Endodermal cell (in vitro differentiated cells): Measurements from ENCODE around the gene LRP3. TPM values are rescaled to one million over a fixed set of nuclear protein-coding genes. Genes with fewer than 3 reads are reported as not detected.
A peak's percentile ranks its signal among the peaks of the same experiment; 100 is the strongest.

Experiments
- DNase-seq: peaks from one replicate; pipeline ENCODE4 v3.0.0-alpha.2; 2017
- H3K27ac ChIP-seq: 2 replicates; pipeline ENCODE4 v1.5.1; 2013; ENCODE audit warnings: mild to moderate bottlenecking, low read depth, low read length, moderate library complexity
- H3K27me3 ChIP-seq: 2 replicates; pipeline ENCODE4 v1.6.1; 2013; ENCODE audit warnings: mild to moderate bottlenecking, low read length, moderate library complexity; ENCODE audit not compliant: insufficient read depth, control insufficient read depth, poor library complexity, severe bottlenecking
- H3K36me3 ChIP-seq: 2 replicates; pipeline ENCODE4 v1.7.0; 2013; ENCODE audit warnings: mild to moderate bottlenecking, low read length, moderate library complexity; ENCODE audit not compliant: control insufficient read depth, insufficient read depth
- H3K4me1 ChIP-seq: one replicate; pipeline ENCODE4 v1.7.0; 2013; ENCODE audit warnings: low read length; ENCODE audit not compliant: control insufficient read depth, insufficient read depth
- H3K4me3 ChIP-seq: 2 replicates; pipeline ENCODE4 v1.5.1; 2013; ENCODE audit warnings: mild to moderate bottlenecking, low read length, moderate library complexity
- H3K9ac ChIP-seq: 2 replicates; pipeline ENCODE4 v1.6.1; 2013; ENCODE audit warnings: mild to moderate bottlenecking, low read length, moderate library complexity; ENCODE audit not compliant: poor library complexity, severe bottlenecking; ENCODE audit errors: extremely low read depth
- H3K9me3 ChIP-seq: 2 replicates; pipeline ENCODE4 v1.6.1; 2013; ENCODE audit warnings: mild to moderate bottlenecking, low read length, moderate library complexity; ENCODE audit not compliant: control insufficient read depth
- H3K27ac Mint-ChIP-seq: 2 replicates; pipeline ENCODE4 v1.8.0; 2020; ENCODE audit warnings: mixed read lengths
- H3K27me3 Mint-ChIP-seq: 2 replicates; pipeline ENCODE4 v1.8.0; 2021; ENCODE audit warnings: mild to moderate bottlenecking, mixed read lengths; ENCODE audit not compliant: insufficient read depth
- H3K36me3 Mint-ChIP-seq: 2 replicates; pipeline ENCODE4 v1.8.0; 2020; ENCODE audit warnings: low read depth, mixed read lengths
- H3K4me1 Mint-ChIP-seq: 2 replicates; pipeline ENCODE4 v1.8.0; 2020; ENCODE audit warnings: mixed read lengths
- H3K4me3 Mint-ChIP-seq: 2 replicates; pipeline ENCODE4 v1.8.0; 2020; ENCODE audit warnings: mild to moderate bottlenecking, moderate library complexity, mixed read lengths
- H3K9me3 Mint-ChIP-seq: 2 replicates; pipeline ENCODE4 v1.8.0; 2020; ENCODE audit warnings: mild to moderate bottlenecking, mixed read lengths
- WGBS, 2 experiments: methylation state at CpG; one replicate each; pipeline versions ENCODE4 v1.1.5 to v1.1.7; 2013; ENCODE audit warnings: missing lambda C conversion rate in 2 of 2, mixed read lengths in 1 of 2; ENCODE audit not compliant: insufficient coverage in 1 of 2, insufficient read length in 1 of 2; 5-methylcytosine and 5-hydroxymethylcytosine counted together
- total RNA-seq, 2 donors: library from RNA; stranded (reverse); fragmentation: NEBNext Ultra II Directional in 1 of 2; extraction: Animal tissue kit (Norgen Biotek cat#: 25700) in 1 of 2; gene quantifications; 2 replicates in 1 of 2; 3 replicates in 1 of 2; pipeline ENCODE4 v1.2.1, GENCODE V29; 2021
- TF ChIP-seq, protein P1 (sequence below): fragments of 200-600 bp; sonication (generic); conservative IDR thresholded peaks from 2 replicates; pipeline ENCODE4 v1.5.0; 2021; ENCODE audit warnings: antibody characterized with exemption, mild to moderate bottlenecking

Gene LRP3
- total RNA-seq, 2 donors from 2014 or later: 21.2 to 34.4 TPM

GRCh38 chr19:33241530-33242101 lies 47.5 kb downstream of the LRP3 start:
- Histone ChIP-seq H3K36me3 (no peaks in the 10 kb centered on the region), H3K27ac (no peak overlapping the region), H3K9ac (no peak overlapping the region), H3K9me3 (peaks cover 8% of the 10 kb centered on the region), H3K4me3 (no peak overlapping the region), H3K4me1 (no peaks in the 10 kb centered on the region), H3K27me3 (no peaks in the 10 kb centered on the region)
- Mint-ChIP-seq H3K27me3 (peaks cover 4% of the 10 kb centered on the region), H3K4me3 (no peak overlapping the region), H3K27ac (no peak overlapping the region), H3K36me3 (no peaks in the 10 kb centered on the region), H3K9me3 (peaks cover 12% of the 10 kb centered on the region), H3K4me1 (no peaks in the 10 kb centered on the region)
- DNase-seq: no peak
- WGBS, 2 experiments: 42 to 61% methylated on average over 12 to 22 of the region's 22 CpGs
- TF ChIP-seq, protein P1, sequence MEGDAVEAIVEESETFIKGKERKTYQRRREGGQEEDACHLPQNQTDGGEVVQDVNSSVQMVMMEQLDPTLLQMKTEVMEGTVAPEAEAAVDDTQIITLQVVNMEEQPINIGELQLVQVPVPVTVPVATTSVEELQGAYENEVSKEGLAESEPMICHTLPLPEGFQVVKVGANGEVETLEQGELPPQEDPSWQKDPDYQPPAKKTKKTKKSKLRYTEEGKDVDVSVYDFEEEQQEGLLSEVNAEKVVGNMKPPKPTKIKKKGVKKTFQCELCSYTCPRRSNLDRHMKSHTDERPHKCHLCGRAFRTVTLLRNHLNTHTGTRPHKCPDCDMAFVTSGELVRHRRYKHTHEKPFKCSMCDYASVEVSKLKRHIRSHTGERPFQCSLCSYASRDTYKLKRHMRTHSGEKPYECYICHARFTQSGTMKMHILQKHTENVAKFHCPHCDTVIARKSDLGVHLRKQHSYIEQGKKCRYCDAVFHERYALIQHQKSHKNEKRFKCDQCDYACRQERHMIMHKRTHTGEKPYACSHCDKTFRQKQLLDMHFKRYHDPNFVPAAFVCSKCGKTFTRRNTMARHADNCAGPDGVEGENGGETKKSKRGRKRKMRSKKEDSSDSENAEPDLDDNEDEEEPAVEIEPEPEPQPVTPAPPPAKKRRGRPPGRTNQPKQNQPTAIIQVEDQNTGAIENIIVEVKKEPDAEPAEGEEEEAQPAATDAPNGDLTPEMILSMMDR: peak; percentile 83

- no peak overlapping the region for H3K27ac ChIP-seq
- no peaks in the 10 kb centered on the region for H3K4me1 Mint-ChIP-seq
- H3K4me1 ChIP-seq: no peaks in the 10 kb centered on the region
- H3K36me3 Mint-ChIP-seq: no peaks in the 10 kb centered on the region
- peaks cover 8% of the 10 kb centered on the region for H3K9me3 ChIP-seq
- H3K4me3 ChIP-seq: no peak overlapping the region
- H3K9ac ChIP-seq: no peak overlapping the region
- no peaks in the 10 kb centered on the region for H3K36me3 ChIP-seq
- no peaks in the 10 kb centered on the region for H3K27me3 ChIP-seq
- H3K4me3 Mint-ChIP-seq: no peak overlapping the region
- 93 to 100% methylated on average over 7 to 10 of the region's 10 CpGs for WGBS, 2 experiments
- H3K27ac Mint-ChIP-seq: no peak overlapping the region
- H3K27me3 Mint-ChIP-seq: peaks cover 4% of the 10 kb centered on the region
- DNase-seq: no peak
- H3K9me3 Mint-ChIP-seq: peaks cover 12% of the 10 kb centered on the region
- TF ChIP-seq, protein P1: no peak
Measured at GRCh38 chr19:33242131-33242530, 48.0 kb downstream of the LRP3 start.

DNA sequence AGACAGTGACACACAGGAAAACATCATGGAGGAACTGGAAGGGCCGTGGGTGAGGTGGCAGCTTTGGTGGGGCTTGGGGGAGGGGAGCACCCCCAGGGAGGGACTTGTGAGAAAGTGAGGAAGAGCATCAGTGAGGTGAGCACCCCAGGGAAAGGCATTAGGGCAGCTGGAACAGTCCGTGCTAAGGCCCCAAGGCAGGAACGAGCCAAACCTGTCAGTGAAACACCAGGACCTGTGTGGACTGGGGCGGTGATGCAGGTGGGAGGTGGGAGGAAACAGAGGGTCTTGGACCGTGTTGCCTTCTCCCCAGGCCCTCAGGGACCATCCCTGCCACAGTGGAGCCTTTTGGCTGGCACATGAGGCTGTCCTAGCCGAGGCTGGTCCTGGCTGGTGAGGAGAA lies 48.8 kb downstream of the LRP3 start:
- TF ChIP-seq, protein P1: no peak
- WGBS, 2 experiments: 81 to 85% methylated on average over 3 to 6 of the region's 6 CpGs
- Histone ChIP-seq H3K36me3 (no peaks in the 10 kb centered on the region), H3K27ac (no peak overlapping the region), H3K4me1 (no peaks in the 10 kb centered on the region), H3K4me3 (no peak overlapping the region), H3K9ac (no peak overlapping the region), H3K9me3 (peaks cover 8% of the 10 kb centered on the region), H3K27me3 (no peaks in the 10 kb centered on the region)
- no peak for DNase-seq
- Mint-ChIP-seq H3K27ac (no peak overlapping the region), H3K4me1 (no peaks in the 10 kb centered on the region), H3K36me3 (no peaks in the 10 kb centered on the region), H3K4me3 (no peak overlapping the region), H3K9me3 (peaks cover 12% of the 10 kb centered on the region), H3K27me3 (peaks cover 4% of the 10 kb centered on the region)
